Tibial artery (tissue), 4 donors: Measurements from ENCODE around the gene STX1A.

ENCODE experiments used
- DNase-seq, 2 donors: peaks; one replicate each; pipeline ENCODE4 v3.0.0-alpha.2; 2019
- H3K27ac ChIP-seq, 2 donors: fragments of 200-600 bp; sonication (generic) in 1 of 2; 1 replicate in 1 of 2; 2 replicates in 1 of 2; pipeline ENCODE4 v1.5.1; 2018 to 2019; ENCODE audit warnings: mild to moderate bottlenecking in 1 of 2
- H3K27me3 ChIP-seq, 2 donors: fragments of 200-600 bp; sonication (generic) in 1 of 2; one replicate each; pipeline versions ENCODE4 v1.5.1 to v1.6.0; 2016 to 2019
- H3K36me3 ChIP-seq, 3 donors: fragments of 200-600 bp; sonication (generic) in 2 of 3; one replicate each; pipeline ENCODE4 v1.5.1; 2016 to 2019; ENCODE audit warnings: mild to moderate bottlenecking in 2 of 3
- H3K4me1 ChIP-seq, 4 donors: fragments of 200-600 bp; sonication (generic) in 2 of 4; 1 replicate in 3 of 4; 2 replicates in 1 of 4; pipeline ENCODE4 v1.5.1; 2016 to 2019
- H3K4me3 ChIP-seq, 2 donors: fragments of 200-600 bp; sonication (generic) in 1 of 2; 1 replicate in 1 of 2; 2 replicates in 1 of 2; pipeline ENCODE4 v1.5.1; 2018 to 2019; ENCODE audit warnings: mild to moderate bottlenecking in 2 of 2
- H3K9me3 ChIP-seq, 3 donors: fragments of 200-600 bp; sonication (generic) in 1 of 3; one replicate each; pipeline ENCODE4 v1.5.1; 2016 to 2019
- CTCF ChIP-seq, 2 experiments: fragments of 200-600 bp in 1 of 2; fragments of 450-650 bp in 1 of 2; IDR thresholded peaks; one replicate each; pipeline ENCODE4 v1.5.1; 2017 to 2019; ENCODE audit warnings: antibody characterized with exemption in 2 of 2, mild to moderate bottlenecking in 1 of 2, moderate library complexity in 1 of 2
- intact Hi-C: fragments of 100-400 bp; cut with DNase I; formaldehyde crosslinking; loops from one replicate; pipeline ENCODE4 v1.15.0; 2023; ENCODE audit warnings: low total_unique reads

Gene STX1A

GRCh38 chr7:73708961-73709549 lies 10.4 kb downstream of the STX1A start:
- DNase-seq, result no peak
- Histone ChIP-seq H3K36me3 (peaks cover 0 to 10% (median 0%) of the 10 kb centered on the region in 3 donors), H3K4me3 (no peak overlapping the region), H3K9me3 (no peaks in the 10 kb centered on the region), H3K27me3 (no peaks in the 10 kb centered on the region), H3K4me1 (peaks cover 0 to 31% (median 20%) of the 10 kb centered on the region in 4 donors), H3K27ac (no peak overlapping the region)
- intact Hi-C loops, result no loop called here
- TF ChIP-seq CTCF (IDR thresholded peaks at IDR 0.05), result no peak

DNA sequence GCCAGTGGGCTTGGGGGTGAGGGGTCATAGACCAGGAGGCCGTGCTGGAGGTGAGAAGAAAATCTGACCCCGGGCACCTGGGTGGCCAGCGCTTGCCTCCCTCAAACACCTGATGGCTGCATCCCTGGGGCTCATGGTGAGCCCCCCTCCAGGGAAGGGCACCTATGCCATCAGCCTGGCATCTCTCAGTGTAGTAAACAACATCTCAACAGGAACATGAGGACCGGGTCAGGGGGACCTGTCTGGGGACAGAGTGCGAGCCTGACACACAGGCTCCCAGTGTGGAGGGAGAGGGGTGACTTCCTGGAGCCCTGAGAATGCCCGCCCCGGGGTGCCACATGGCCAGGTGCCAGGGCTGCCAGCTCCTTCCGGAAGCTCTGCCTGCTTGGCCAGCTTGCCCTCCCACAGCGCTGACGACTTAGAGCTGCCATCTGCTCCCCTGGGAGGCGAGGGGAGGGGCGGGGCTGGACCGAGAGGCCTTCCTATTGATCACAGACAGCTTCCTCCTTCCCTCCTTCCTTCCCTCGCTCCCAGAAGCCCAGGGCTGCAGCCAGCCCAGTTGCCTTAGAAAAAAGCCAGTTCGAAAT lies 12.3 kb downstream of the STX1A start:
- peaks cover 0 to 36% (median 24%) of the 10 kb centered on the region in 4 donors for H3K4me1 ChIP-seq
- no peak overlapping the region for H3K27ac ChIP-seq
- no peaks in the 10 kb centered on the region for H3K27me3 ChIP-seq
- TF ChIP-seq CTCF (IDR thresholded peaks at IDR 0.05), result no peak
- no peaks in the 10 kb centered on the region for H3K9me3 ChIP-seq
- H3K4me3 ChIP-seq, result no peak overlapping the region
- intact Hi-C loops, result no loop called here
- peak in 1 of 2 donors; percentile 60 for DNase-seq
- peaks cover 0 to 26% (median 6%) of the 10 kb centered on the region in 3 donors for H3K36me3 ChIP-seq

DNA sequence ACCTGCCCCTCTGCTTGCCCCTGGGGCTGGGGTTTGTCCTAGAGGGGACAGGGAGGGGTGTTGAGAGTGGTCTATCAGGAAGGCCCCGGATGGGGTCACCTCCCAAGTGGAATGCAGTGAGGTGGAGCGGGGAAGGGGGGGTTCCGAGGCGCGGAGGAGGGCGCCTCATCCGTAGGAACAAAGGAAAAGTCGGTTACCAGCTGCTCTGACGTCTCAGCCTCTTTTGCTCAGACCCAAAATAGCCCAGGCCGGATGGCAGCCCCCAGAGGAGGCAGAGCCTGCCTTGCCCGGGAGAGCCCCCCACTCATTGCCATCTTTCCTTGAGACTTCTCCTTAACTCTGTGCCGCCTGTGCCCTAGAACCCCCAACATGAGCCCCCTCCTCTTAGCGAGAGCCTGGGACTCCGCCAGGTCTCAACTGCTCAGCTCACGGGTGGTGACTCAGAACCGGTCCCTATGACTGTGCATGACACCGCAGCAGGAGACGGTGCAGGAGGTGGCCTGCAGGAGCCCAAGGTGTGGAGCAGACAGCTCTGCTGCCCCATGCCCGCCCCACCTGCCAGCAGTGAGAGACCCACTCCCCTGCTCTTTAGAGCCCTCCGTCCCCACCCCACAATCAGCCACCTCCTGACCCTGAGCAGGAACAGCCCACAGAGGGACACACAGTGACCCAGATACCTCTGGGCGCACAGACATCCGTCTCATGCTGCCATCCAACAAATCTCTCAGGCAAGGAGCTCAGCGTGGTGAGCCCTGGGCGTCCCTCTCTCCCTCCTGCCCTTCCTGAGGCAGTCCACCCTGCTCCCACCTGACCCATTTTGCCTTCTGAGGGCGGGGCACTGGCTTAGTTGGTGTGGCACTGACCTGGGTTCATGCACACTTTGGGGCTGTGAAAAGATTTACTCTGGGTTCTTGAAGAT lies 13.1 kb downstream of the STX1A start:
- no peak for TF ChIP-seq CTCF (IDR thresholded peaks at IDR 0.05)
- intact Hi-C loops, result no loop called here
- Histone ChIP-seq H3K36me3 (peaks cover 0 to 31% (median 8%) of the 10 kb centered on the region in 3 donors), H3K27me3 (no peaks in the 10 kb centered on the region), H3K4me3 (no peak overlapping the region), H3K9me3 (no peaks in the 10 kb centered on the region), H3K4me1 (peaks cover 0 to 36% (median 24%) of the 10 kb centered on the region in 4 donors), H3K27ac (peak overlapping the region; percentile 57 to 58)
- DNase-seq, result no peak

- Histone ChIP-seq H3K9me3 (no peaks in the 10 kb centered on the region), H3K4me1 (peaks cover 0 to 36% (median 24%) of the 10 kb centered on the region in 4 donors), H3K4me3 (no peak overlapping the region), H3K27me3 (no peaks in the 10 kb centered on the region), H3K27ac (peak overlapping the region; percentile 57 to 58), H3K36me3 (peaks cover 0 to 38% (median 8%) of the 10 kb centered on the region in 3 donors)
- intact Hi-C loops, result no loop called here
- TF ChIP-seq CTCF (IDR thresholded peaks at IDR 0.05), result no peak
- DNase-seq, result no peak
These were observed 13.9 kb downstream of the STX1A start for GRCh38 chr7:73705551-73705920.

- Histone ChIP-seq H3K4me1 (peaks cover 0 to 36% (median 24%) of the 10 kb centered on the region in 4 donors), H3K4me3 (no peak overlapping the region), H3K9me3 (no peaks in the 10 kb centered on the region), H3K36me3 (peaks cover 0 to 44% (median 12%) of the 10 kb centered on the region in 3 donors), H3K27me3 (no peaks in the 10 kb centered on the region), H3K27ac (peak overlapping the region; percentile 57 to 58)
- TF ChIP-seq CTCF (IDR thresholded peaks at IDR 0.05), result no peak
- intact Hi-C loops, result no loop called here
- DNase-seq, result peak in 1 of 2 donors; percentile 84
These were observed 14.6 kb downstream of the STX1A start for GRCh38 chr7:73704640-73705550.
